Aorta (tissue), 5 donors: ENCODE measurements around the gene NBPF19. TPM values are rescaled to one million over a fixed set of nuclear protein-coding genes. Genes with fewer than 3 reads are reported as not detected.
A peak's percentile ranks its signal among the peaks of the same experiment; 100 is the strongest.
"Not testable (repeated sequence)": the region's sequence is repeated elsewhere in the genome, so short reads cannot be mapped to it uniquely, and the experiment has no call there.

Source experiments
- ATAC-seq: fragments of 200-7000 bp; cut with Tn5 transposase; one replicate; pipeline ENCODE4 v1.9.1; 2022; ENCODE audit warnings: moderate library complexity; ENCODE audit not compliant: low FRiP score
- DNase-seq, 2 donors: peaks; one replicate each; pipeline ENCODE4 v3.0.0-alpha.2; 2020
- H3K27ac ChIP-seq, 2 donors: one replicate each; pipeline ENCODE4 v1.5.1; 2013; ENCODE audit warnings: low read length in 2 of 2, mild to moderate bottlenecking in 2 of 2, moderate library complexity in 2 of 2, control low read depth in 1 of 2, inconsistent platforms in 1 of 2, low read depth in 1 of 2
- H3K27me3 ChIP-seq, 2 donors: one replicate each; pipeline ENCODE4 v1.6.1; 2013; ENCODE audit warnings: control low read depth in 1 of 2, low read length in 1 of 2, mild to moderate bottlenecking in 1 of 2, moderate library complexity in 1 of 2; ENCODE audit not compliant: insufficient read depth in 2 of 2, control insufficient read depth in 1 of 2
- H3K36me3 ChIP-seq, 2 donors: one replicate each; pipeline ENCODE4 v1.6.1; 2013; ENCODE audit warnings: control low read depth in 1 of 2, low read length in 1 of 2, mild to moderate bottlenecking in 1 of 2; ENCODE audit not compliant: insufficient read depth in 2 of 2, control insufficient read depth in 1 of 2
- H3K4me1 ChIP-seq, 2 donors: one replicate each; pipeline ENCODE4 v1.6.1; 2013; ENCODE audit warnings: low read length in 2 of 2, control low read depth in 1 of 2, mild to moderate bottlenecking in 1 of 2, moderate library complexity in 1 of 2; ENCODE audit not compliant: insufficient read depth in 2 of 2, control insufficient read depth in 1 of 2
- H3K4me3 ChIP-seq, 2 donors: one replicate each; pipeline ENCODE4 v1.5.1; 2013; ENCODE audit warnings: low read length in 2 of 2, control low read depth in 1 of 2, mild to moderate bottlenecking in 1 of 2
- H3K9me3 ChIP-seq: one replicate; pipeline ENCODE4 v1.6.1; 2013; ENCODE audit warnings: mild to moderate bottlenecking, low read length; ENCODE audit not compliant: control insufficient read depth
- WGBS, 2 donors: extraction: QIAGEN DNeasy Blood & Tissue Kit; methylation state at CpG; one replicate each; pipeline ENCODE4 v1.1.7; 2013; 5-methylcytosine and 5-hydroxymethylcytosine counted together
- intact Hi-C, 2 donors: fragments of 100-400 bp; cut with DNase I; formaldehyde crosslinking; loops; one replicate each; pipeline versions ENCODE4 v1.14.2 to v1.15.0; 2022
- long read RNA-seq, 2 donors: library from polyadenylated mRNA; unstranded; transcript quantifications; one replicate each; pipeline ENCODE4 v2.0.0, GENCODE V29; 2020 to 2021
- polyA plus RNA-seq, 2 donors: library from polyadenylated mRNA; stranded (reverse); fragments of 200-250 nt; gene quantifications; one replicate each; pipeline ENCODE4 v1.2.3, GENCODE V29; 2013
- total RNA-seq, 2 donors: library from RNA; stranded (reverse); fragmentation: NEBNext Ultra II Directional; extraction: Animal tissue kit (Norgen Biotek cat#: 25700); gene quantifications; one replicate each; pipeline ENCODE4 v1.2.1, GENCODE V29; 2021
- donor health status: healthy with polysubstance abuse.
- donor health status: Bipolar disorder and iron deficiency.
- donor health status: DM: no; HTN: no; CAD: no.
- donor health status: DM: no; HTN: no; CAD: no.
- donor health status: DM: yes; HTN: yes; CAD: no.

The NBPF19 gene, protein sequence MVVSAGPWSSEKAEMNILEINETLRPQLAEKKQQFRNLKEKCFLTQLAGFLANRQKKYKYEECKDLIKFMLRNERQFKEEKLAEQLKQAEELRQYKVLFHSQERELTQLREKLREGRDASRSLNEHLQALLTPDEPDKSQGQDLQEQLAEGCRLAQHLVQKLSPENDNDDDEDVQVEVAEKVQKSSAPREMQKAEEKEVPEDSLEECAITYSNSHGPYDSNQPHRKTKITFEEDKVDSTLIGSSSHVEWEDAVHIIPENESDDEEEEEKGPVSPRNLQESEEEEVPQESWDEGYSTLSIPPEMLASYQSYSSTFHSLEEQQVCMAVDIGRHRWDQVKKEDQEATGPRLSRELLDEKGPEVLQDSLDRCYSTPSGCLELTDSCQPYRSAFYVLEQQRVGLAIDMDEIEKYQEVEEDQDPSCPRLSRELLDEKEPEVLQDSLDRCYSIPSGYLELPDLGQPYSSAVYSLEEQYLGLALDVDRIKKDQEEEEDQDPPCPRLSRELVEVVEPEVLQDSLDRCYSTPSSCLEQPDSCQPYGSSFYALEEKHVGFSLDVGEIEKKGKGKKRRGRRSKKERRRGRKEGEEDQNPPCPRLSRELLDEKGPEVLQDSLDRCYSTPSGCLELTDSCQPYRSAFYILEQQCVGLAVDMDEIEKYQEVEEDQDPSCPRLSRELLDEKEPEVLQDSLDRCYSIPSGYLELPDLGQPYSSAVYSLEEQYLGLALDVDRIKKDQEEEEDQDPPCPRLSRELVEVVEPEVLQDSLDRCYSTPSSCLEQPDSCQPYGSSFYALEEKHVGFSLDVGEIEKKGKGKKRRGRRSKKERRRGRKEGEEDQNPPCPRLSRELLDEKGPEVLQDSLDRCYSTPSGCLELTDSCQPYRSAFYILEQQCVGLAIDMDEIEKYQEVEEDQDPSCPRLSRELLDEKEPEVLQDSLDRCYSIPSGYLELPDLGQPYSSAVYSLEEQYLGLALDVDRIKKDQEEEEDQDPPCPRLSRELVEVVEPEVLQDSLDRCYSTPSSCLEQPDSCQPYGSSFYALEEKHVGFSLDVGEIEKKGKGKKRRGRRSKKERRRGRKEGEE (N-terminal part only)
- total RNA-seq (10 to 100 TPM; 37.5 to 40.2 TPM), polyA plus RNA-seq (1 to 10 TPM; 5.3 to 7.9 TPM)
- long read RNA-seq, donor 1, partial matches to known transcripts: 27 of 55 reads
- long read RNA-seq, donor 1, other reads (novel, unspliced or antisense): 28 of 55 reads
- long read RNA-seq, donor 2, partial matches to known transcripts: 13 of 38 reads
- long read RNA-seq, donor 2, other reads (novel, unspliced or antisense): 25 of 38 reads

DNA sequence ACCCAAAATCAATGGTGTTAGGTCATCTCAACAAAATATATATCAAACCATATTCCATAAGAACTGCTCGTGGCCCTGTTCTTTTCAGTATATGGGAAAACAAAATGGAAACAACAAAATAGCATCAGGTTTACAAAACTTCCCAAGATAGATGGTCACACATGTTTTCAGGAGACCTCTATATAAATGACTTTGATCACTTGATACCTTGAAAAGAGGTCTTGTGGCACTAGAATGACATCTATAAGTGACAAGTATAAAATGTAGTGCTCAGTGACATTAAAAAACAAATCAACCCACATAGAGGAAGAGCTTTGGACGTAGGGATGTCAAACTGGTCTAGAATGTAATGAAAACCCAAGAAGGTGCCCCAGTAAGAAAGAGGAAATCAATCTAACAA is at the start of gene NBPF19:
Gene NBPF19 (plus strand): TSS at position 301 of the 400 bp plus-strand sequence. CDS start 888 bp downstream, outside the sequence.
- intact Hi-C loops, H3K27me3 ChIP-seq, DNase-seq, H3K36me3 ChIP-seq, H3K4me1 ChIP-seq, ATAC-seq, H3K4me3 ChIP-seq, H3K27ac ChIP-seq, H3K9me3 ChIP-seq: not testable (repeated sequence)
- WGBS, 2 donors: 83 to 90% methylated on average over 1 of the region's 2 CpGs

GRCh38 chr1:149428317-149428716 is 46.5 kb upstream of the NBPF19 start:
- H3K27me3 ChIP-seq, H3K4me1 ChIP-seq, H3K9me3 ChIP-seq, ATAC-seq, H3K27ac ChIP-seq, H3K36me3 ChIP-seq, intact Hi-C loops, H3K4me3 ChIP-seq: not testable (repeated sequence)
- WGBS, 2 donors: 23 to 40% methylated on average over 2 of the region's 3 CpGs
- peak in 1 of 2 donors; percentile 33 for DNase-seq

DNA sequence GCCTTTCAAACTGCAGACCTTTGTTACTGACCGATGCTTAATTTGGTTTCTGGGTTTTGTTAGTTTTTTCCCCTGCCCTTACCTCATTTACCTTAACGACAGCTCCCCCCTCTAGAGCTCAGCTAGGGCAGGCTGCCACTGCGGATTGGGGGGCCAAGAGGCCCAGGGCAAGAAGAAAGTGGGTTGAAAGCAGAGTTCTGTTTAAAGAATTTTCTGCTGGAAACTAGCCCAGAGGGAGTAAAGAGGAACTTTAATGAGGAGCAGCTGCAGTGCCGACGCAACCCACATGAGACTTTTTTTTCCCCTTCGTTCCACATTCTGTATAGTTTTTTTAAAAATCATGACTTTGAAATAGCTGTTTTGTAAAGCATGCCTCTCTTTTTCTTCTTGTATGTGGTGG is 29.4 kb upstream of the NBPF19 start:
- H3K27me3 ChIP-seq, H3K27ac ChIP-seq, ATAC-seq, H3K36me3 ChIP-seq, H3K4me1 ChIP-seq, H3K9me3 ChIP-seq, intact Hi-C loops, H3K4me3 ChIP-seq: not testable (repeated sequence)
- peak; percentile 45 to 52 for DNase-seq
- WGBS, 2 donors: 0 to 9% methylated on average over 1 to 5 of the region's 6 CpGs

DNA sequence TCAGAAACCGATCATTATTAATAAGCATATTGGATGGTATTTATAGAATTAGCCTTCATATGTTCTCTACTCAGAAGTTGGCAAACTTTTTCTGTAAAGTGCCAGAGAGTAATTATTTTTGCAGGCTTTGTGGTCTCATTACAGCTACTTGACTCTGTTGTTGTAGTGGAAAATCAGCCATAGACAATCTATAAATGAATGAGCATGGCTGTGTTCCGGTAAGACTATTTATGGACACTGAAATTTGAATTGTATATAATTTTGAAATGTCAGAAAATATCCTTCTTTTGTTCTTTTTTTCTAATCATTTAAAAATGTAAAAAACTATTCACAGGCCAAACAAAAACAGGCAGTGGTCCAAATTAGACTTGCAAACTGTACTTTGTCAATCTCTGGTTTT is 22.6 kb upstream of the NBPF19 start:
- H3K27ac ChIP-seq, H3K36me3 ChIP-seq, DNase-seq, H3K4me3 ChIP-seq, H3K4me1 ChIP-seq, H3K27me3 ChIP-seq, H3K9me3 ChIP-seq, intact Hi-C loops, ATAC-seq: not testable (repeated sequence)
- 87 to 88% methylated on average over 1 of the region's 2 CpGs for WGBS, 2 donors

DNA sequence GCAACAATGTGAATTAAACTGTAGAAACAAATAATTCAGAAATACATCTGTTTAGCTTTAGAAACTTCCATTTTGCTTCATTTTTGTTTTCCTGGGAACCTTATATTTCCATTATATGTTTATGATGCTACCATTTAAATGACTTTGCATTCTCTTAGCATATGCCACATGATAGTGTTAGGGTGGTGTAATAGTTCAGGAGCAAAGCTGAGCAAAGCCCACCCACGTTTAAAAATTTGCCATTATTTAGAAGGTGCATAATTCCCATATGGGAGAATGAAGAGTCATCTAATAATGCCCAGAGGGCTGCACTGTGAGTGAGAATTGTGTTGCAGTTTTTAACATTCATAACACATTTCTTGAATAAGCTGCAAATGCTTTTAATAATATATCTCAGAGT is 22.2 kb upstream of the NBPF19 start:
- intact Hi-C loops: not testable (repeated sequence)

DNA sequence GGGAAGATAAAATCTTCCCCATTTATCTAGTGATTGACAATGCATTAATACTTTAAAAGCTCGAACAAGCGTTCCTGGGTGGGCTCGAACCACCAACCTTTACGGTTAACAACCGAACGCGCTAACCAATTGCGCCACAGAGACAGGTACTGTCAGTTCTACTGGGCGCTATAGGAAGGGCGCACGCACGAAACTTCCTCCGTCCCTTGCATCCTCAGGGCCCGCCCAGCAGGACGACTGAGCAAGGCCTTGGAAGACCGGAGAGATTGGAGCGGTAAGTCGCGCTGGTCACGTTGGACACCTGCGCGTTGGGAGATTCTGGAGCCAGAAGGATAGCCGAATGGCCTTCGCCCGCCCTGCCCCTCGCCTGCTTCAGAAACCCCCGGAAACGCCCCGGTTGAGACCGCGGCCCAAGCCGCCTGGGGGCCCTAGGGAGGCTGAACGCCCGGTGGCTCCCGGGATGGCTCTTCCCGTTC is 83.5 kb downstream of the NBPF19 start:
- H3K27me3 ChIP-seq, H3K9me3 ChIP-seq, H3K27ac ChIP-seq, H3K4me1 ChIP-seq, ATAC-seq, H3K4me3 ChIP-seq, intact Hi-C loops, H3K36me3 ChIP-seq: not testable (repeated sequence)
- 1 to 2% methylated on average over 29 to 36 of the region's 36 CpGs for WGBS, 2 donors
- peak; percentile 51 to 70 for DNase-seq

More for the DNA sequence above, 22.2 kb upstream of the NBPF19 start:
- not testable (repeated sequence) for H3K27ac ChIP-seq, H3K4me1 ChIP-seq, H3K4me3 ChIP-seq, ATAC-seq, DNase-seq, H3K27me3 ChIP-seq, H3K9me3 ChIP-seq, H3K36me3 ChIP-seq
- WGBS, 2 donors: no CpG with 5 or more reads among the region's 1 CpG

GRCh38 chr1:149561806-149562205 is 87.0 kb downstream of the NBPF19 start:
- H3K36me3 ChIP-seq: not testable (repeated sequence)

GRCh38 chr1:149565485-149565884 is 90.6 kb downstream of the NBPF19 start:
- ATAC-seq, H3K27ac ChIP-seq: not testable (repeated sequence)

More at GRCh38 chr1:149561806-149562205, 87.0 kb downstream of the NBPF19 start:
- ATAC-seq, H3K27ac ChIP-seq, H3K4me3 ChIP-seq, H3K4me1 ChIP-seq, H3K9me3 ChIP-seq, H3K27me3 ChIP-seq, intact Hi-C loops: not testable (repeated sequence)
- WGBS, 2 donors: 93 to 99% methylated on average over 15 to 20 of the region's 23 CpGs
- DNase-seq: peak; percentile 21 to 43

More at GRCh38 chr1:149565485-149565884, 90.6 kb downstream of the NBPF19 start:
- H3K4me1 ChIP-seq, intact Hi-C loops, DNase-seq, H3K9me3 ChIP-seq, H3K36me3 ChIP-seq, H3K27me3 ChIP-seq, H3K4me3 ChIP-seq: not testable (repeated sequence)
- WGBS, 2 donors: 83 to 91% methylated on average over 1 of the region's 4 CpGs
